ENCODE results near the gene DOCK10.

Gene DOCK10

GRCh38 chr2:224847381-224847780, 194.9 kb downstream of the DOCK10 start:
- no peak for DNase-seq (ENCODE audit: low read depth)
- H3K4me3 ChIP-seq (ENCODE audit: low read length): no peak overlapping the region
- TF ChIP-seq CTCF (IDR thresholded peaks at IDR 0.05; ENCODE audit: insufficient read depth, low read depth, low read length, missing control alignments): no peak

DNA sequence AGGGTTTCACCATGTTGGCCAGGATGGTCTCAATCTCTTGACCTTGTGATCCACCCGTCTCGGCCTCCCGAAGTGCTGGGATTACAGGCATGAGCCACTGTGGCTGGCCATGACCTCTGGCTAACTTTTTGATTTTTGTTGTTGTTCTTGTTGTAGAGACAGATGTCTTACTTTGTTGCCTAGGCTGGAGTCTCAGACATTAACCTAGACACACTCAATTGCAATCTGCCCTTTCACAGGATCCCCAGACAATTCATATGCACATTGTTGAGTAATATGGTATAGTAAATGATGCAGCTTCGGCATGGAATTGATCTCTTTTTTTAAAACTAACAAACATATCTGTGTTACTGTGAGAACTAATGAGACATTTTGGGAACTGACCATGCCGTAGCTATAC, 195.6 kb downstream of the DOCK10 start:
- TF ChIP-seq CTCF (IDR thresholded peaks at IDR 0.05; ENCODE audit: insufficient read depth, low read depth, low read length, missing control alignments): no peak
- no peak overlapping the region for H3K4me3 ChIP-seq (ENCODE audit: low read length)
- no peak for DNase-seq (ENCODE audit: low read depth)

- TF ChIP-seq CTCF (IDR thresholded peaks at IDR 0.05; ENCODE audit: insufficient read depth, low read depth, low read length, missing control alignments): no peak
- no peak for DNase-seq (ENCODE audit: low read depth)
These were observed 196.1 kb downstream of the DOCK10 start for GRCh38 chr2:224846161-224846560.

GRCh38 chr2:224843141-224843540, 199.1 kb downstream of the DOCK10 start:
- H3K4me3 ChIP-seq (ENCODE audit: low read length): no peak overlapping the region
- TF ChIP-seq CTCF (IDR thresholded peaks at IDR 0.05; ENCODE audit: insufficient read depth, low read depth, low read length, missing control alignments): no peak
- peak; percentile 60 for DNase-seq (ENCODE audit: low read depth)

More at GRCh38 chr2:224846161-224846560, 196.1 kb downstream of the DOCK10 start:
- H3K4me3 ChIP-seq (ENCODE audit: low read length): no peak overlapping the region

DNA sequence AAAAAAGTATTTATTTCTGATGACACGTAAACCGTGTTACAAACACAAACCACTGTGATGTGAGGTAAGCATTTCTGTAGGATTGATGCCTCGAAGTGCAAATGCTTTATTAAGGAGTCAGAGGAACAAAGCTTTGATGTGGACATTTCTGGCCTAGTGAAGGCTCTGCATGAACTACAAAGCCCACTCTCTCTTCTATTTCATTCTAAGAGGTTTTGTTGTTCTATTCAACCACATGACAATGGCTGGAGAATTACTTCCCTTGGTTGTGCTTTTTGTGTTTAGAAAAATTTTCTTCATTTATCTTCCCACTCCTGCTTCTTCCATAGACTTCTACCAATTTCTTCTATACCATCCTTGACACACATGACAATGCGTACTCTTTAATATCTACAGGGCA, 200.4 kb downstream of the DOCK10 start:
- no peak for TF ChIP-seq CTCF (IDR thresholded peaks at IDR 0.05; ENCODE audit: insufficient read depth, low read depth, low read length, missing control alignments)

DNA sequence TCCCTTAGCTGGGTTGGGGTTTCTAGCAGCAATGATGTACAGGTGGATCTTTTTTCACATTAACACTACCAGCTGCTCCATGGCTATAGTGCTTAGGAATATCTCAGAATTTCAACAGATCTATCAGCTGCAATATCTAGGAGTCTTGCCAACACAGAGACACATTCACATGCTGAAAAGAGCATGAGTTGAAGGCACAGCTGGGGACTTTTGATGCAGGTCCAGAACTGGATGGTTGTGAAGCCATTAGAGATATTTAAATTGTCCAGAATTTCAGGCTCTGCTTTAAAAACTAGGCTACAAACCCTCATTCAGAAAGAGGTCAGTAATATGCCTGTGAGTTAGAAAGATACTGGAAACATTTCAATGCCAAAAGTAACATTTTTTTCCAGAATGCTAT, 203.9 kb downstream of the DOCK10 start:
- no peak overlapping the region for H3K4me3 ChIP-seq (ENCODE audit: low read length)
- no peak for TF ChIP-seq CTCF (IDR thresholded peaks at IDR 0.05; ENCODE audit: insufficient read depth, low read depth, low read length, missing control alignments)
- DNase-seq (ENCODE audit: low read depth): no peak

More for the DNA sequence above, 200.4 kb downstream of the DOCK10 start:
- H3K4me3 ChIP-seq (ENCODE audit: low read length): no peak overlapping the region
- no peak for DNase-seq (ENCODE audit: low read depth)

DNA sequence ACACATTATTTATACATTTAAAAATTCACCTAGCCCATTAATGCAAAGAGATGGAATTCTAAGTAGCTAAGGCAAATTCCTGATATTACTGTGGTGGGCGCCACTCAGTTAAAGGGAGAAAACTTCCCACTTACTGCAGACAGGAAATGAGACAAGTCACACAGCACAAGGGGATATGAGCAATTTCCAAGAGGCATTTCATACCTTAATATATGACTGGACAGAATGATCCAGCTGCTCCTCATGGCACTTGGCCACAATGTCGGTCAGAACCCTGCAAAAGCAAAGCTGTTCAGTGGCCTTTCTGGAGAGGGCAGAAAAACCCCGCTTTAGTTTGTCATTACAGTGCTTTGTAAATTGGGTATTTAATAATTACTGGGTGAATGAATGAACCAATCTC, 204.7 kb downstream of the DOCK10 start:
- peak; percentile 77 for DNase-seq (ENCODE audit: low read depth)
- no peak overlapping the region for H3K4me3 ChIP-seq (ENCODE audit: low read length)
- no peak for TF ChIP-seq CTCF (IDR thresholded peaks at IDR 0.05; ENCODE audit: insufficient read depth, low read depth, low read length, missing control alignments)

All from epithelial cell of esophagus (primary cell).